Ramos (cell line): ENCODE measurements around the gene EPB41L4B.

ENCODE experiments used
- in situ Hi-C: fragments of 300-500 bp; cut with MboI; formaldehyde crosslinking; loops from one replicate; pipeline ENCODE4 v1.14.3; 2022; ENCODE audit warnings: low sequenced_read_pairs; ENCODE audit not compliant: unreplicated experiment

Gene EPB41L4B

DNA sequence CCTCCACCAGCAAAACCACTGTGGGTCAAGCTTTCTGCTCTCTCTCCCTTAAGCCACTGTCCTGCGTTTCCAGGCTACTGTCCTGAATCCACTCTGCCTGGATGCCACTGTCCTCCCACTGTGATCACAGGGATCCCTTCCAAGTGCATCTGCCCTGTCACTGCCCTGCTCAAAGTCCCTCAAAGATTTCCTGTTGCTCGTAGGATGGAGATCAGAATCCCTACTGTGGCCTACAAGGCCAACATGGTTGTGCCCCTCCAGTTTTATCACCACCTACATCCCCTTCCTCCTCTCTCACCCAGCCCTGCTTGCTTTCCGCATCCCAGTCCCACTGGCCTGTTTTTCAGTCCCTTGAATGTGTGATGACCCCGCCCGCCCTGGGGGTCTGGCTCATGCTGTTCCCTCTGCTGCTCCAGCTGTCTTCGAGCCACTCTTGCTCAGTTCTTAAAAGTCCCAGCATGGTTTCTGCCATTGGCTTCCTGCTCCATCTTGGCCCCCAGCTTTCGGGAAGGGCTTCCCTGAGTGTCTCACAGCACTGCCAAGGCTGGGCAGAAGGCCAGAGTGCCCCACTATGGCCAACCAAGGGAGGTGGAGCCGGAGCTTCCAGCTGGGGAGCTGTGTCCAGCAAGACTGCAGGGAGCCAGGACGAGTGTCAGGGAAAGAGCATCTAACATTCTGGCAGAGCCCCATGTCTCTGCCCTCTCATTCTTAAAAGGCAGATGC is 140.9 kb downstream of the EPB41L4B start:
- in situ Hi-C loops = no loop called here

DNA sequence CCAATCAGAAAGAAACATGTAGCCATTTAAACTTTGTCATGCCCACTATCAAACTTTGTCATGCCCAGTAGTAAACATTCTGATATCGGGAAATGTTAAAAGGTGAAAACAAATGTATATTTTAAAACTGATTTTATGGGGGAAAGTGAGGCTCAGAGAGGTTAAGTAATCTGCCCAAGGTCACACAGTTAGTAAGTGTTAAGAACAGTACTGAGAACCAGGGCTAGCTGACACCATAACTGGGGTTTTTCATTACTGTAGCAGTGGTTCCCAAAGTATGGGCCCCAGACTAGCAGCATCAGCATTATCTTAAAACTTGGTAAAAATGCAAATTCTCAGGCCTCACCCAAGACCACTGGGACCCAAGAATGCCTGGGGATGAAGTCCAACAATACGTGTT is 143.9 kb downstream of the EPB41L4B start:
- in situ Hi-C loops = no loop called here

DNA sequence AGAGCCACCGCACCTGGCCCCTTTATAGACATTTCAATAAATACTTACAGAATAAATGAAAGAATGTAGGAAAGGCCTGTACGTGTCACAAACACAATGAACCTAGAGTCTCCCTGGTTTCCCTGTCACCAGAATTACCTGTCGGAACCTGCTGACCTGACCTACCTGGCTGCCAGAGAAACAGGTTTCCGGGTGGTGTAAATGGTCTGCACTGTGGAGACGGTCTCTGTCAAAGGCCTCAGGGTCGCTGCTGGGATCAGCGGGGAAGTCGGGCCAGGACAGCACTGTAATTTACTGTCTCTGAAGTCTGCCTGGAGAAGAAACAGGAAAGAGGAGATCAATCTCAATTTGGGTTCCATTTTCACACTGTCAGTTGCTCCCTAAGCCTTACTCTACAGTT is 144.5 kb downstream of the EPB41L4B start:
- in situ Hi-C loops = no loop called here

DNA sequence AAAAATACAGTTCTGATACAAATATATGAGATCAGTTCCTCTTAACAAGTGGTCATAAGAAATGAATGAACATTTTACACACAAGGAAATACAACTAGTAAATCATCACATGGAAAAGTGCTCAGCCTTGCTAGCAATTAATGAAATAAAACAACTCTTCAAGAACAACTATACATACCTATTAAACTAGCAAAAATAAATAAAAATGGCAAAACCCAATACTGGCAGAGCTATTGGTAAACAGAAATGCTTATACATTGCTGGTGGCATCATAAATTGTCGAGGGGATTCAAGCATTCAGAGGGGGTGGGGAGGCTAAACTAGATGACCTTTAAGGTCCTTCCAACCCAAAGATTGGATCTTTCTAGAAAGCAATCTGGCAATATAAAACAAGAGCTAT is 147.9 kb downstream of the EPB41L4B start:
- in situ Hi-C loops = no loop called here

DNA sequence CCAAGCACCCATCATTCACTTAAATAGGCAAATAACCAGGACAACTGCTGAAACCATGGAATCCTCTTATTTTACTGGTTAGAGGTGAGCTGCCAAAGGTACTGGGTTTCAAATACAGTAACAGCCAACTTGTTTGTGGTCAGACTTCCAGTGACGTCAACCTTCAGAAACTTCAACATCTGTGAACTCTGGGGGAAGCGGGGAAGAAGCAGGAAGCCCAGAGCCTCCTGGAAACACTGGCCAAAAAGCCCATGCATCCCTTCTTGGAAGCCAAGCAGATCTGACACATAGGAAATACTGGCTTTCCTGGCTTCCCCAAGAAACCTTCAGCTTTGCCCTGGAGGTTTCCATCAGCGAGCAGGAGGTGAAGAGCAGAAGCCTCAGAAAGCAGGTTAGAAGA is 148.9 kb downstream of the EPB41L4B start:
- in situ Hi-C loops = no loop called here

DNA sequence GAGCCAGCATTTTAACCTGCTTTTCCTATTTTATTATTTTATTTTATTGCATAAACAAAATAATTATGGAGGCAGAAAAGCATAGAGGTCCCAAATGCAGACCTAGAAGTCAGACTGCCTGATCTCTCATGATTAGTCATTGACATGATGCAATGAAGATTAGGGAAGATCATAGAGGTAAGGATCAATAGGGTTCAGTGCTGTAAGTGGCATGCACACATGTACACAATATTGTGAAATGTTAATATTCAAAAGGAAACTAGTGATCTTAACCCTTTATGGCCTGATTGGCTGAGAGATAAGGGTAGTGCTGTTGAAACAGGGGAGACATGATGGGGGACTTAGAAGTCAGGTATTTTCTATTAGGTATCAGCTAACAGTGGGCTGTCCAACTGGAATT is 152.7 kb downstream of the EPB41L4B start:
- in situ Hi-C loops = no loop called here

DNA sequence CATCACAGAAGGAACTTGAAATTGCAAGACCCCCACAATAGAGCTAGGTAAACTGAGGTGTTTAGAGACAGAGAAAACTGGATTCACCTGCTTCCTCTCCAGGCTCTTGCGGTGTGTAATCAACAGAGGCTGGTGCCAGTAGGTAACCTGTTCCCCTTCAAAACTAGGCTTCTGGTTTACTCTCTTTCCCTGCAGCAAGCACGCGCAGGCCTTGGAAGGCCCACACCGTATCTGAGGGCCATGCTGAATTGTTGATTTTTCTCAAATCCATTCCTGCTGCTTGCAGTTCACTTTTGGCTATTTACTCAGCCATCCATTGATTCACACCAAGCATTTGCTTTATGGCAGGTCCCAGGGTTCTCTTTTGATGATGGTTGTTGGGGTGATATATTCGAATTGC is 153.1 kb downstream of the EPB41L4B start:
- in situ Hi-C loops = no loop called here

DNA sequence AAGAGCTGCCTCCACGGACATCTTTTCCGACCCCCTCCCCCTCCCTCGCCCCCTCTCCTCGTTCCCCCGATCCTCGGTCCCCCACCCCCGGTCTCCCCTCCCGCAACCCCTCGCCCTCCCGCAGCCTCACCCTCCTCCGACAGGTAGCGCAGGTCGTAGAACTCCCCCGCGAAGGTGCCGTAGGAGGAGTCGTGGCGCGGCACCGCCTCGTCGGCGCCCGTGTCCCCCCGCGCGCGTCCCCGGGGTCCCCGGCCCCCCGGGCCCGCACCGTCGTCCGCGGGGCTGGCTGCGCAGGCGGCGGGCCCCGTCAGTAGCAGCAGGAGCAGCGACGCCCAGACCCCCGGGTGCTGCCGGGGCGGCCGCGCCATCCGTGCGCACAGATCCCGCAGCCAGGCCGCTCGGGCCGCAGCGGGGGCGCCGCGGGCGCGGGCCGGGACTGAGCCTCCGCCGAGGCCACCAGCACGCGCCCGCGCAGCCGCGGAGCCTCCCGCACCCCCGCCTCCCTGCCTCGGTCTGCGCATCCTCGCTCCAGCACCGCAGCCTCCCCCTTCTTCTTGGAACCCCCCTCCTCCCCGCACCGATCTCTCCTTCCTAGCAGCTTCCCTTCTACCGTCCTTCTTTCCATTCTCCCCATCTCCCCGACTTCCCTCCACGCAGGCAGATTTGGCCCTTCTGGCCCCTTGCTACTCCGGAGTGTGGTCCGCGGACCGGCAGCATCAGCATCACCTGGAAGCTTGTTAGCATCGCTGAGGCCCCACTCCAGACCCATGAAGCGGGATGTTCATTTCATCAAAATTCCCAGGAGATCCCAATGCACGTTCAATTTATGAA is 153.9 kb downstream of the EPB41L4B start, which contains the start of gene FRRS1L:
Gene FRRS1L, minus strand, starts transcription at position 479 of the 831 bp plus-strand sequence. Its CDS starts 111 bp downstream, at position 368.
- in situ Hi-C loops = no loop called here

DNA sequence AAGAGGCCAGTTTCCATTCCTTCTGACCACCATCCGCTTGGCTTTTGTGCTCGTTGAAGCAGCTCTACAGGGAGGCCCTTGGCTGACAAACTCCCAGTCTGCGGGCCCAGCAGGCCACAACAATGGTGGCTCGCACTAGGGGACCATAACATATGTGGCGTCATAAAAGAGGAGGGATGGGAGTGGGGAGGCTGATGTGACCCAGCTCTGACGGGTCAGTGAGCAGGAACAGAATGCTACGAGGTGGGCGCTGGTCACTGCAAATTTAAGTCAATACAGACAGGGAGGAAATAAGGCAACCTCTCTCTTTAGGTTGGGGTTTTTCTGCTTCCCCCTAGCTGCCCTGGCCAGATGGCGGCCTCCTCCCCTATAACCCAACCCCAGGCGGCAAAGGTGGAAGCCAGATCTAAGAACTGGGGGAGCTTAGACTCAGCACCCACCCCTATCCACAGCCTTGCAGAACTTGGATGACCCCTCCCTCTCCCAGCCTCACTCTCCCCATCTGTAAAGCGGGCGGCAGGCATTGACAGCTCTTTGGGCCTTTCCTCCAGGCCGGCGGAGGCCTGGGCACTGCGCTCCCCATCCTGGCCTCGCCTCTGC is 154.6 kb downstream of the EPB41L4B start:
- in situ Hi-C loops = no loop called here

DNA sequence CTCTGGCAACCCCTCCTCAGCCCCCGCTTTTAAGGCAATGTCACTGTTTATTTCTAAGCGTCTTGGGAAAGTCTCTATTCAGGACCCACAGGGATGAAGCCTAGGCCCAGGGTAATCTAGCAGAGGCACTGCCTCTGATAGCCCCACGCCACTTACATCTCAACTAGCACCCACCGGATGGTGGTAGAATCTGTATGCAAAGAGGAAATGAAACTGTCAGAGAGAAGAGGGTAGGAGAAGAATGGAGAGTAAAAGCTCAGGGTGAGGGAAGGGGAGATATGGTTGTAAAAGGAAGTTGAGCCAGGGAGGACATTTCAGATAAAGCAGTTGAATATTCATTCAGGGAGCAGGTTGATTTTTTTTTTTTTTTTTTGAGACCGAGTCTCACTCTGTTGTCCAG is 156.8 kb downstream of the EPB41L4B start:
- in situ Hi-C loops = no loop called here

DNA sequence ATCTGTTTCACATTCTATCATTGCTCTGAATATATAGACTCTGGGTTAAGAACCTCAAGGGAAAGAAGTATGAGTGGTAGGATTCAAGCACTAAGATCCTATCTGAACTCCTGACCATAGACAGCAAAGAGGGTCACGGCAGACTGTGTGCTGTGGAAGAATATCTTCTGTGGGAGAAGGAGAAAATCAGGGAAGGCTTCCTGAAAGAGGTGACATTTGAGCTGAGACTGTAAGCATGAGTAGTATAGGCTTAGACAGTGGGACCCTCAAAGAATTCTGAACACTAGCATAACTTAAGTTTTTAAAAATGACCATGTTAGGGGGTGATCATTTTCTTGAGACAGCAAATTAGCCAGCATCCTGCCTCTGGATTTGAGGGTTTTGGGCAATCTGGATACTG is 157.7 kb downstream of the EPB41L4B start:
- in situ Hi-C loops = no loop called here

DNA sequence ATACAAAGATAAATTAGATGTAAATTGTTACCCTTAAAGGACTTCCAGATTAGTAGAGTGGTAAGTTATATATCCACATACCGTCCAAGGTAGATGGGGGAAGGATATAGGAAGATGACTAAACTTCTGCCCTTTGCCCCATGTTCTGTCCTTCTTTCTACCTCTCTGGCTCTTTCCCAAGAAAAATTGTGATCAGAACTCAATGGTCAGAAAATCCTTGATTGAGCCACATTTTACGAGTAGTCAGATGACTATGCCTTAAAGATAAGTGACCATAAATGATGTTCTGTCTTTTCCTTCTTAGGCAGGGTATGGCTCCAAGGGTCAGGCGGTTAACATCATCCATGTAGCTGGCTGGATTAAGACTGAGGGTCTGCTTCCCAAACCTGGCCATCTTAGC is 158.2 kb downstream of the EPB41L4B start:
- in situ Hi-C loops = no loop called here

DNA sequence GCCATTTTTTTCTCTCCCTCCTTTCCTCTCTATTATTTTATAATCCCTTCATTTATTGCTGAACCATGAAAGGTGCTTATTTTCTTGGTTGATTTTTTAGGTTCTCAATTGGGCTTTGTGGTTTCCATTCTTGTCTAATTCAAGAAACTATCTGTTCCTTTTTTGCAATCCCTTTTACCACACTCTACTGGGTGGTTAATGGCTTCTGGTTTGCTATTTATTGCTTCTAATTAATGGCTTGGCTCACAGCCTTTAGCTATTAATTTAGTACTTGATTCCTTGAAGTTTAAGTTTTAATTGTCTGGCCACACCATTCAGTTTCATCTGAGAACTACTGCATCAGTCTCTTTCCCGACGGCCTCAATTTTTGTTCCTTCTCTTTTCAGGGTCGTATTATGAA is 159.4 kb downstream of the EPB41L4B start:
- in situ Hi-C loops = no loop called here

DNA sequence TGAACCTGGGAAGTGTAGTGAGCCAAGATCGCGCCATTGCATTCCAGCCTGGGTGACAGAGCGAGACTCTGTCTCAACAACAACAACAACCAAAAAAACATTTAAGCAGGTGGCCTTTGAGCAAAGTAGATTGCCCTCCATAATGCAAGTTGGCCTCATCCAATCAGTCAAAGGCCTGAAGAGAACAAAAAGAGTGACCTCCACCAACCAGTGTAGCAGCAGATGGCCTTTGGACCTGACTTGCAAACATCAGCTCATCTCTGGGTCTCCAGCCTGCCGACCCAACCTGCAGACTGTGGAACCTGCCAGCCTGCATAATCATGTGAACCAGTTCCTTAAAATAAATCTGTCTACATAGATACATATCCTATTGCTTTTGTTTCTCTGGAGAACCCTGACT is 161.3 kb downstream of the EPB41L4B start:
- in situ Hi-C loops = no loop called here

DNA sequence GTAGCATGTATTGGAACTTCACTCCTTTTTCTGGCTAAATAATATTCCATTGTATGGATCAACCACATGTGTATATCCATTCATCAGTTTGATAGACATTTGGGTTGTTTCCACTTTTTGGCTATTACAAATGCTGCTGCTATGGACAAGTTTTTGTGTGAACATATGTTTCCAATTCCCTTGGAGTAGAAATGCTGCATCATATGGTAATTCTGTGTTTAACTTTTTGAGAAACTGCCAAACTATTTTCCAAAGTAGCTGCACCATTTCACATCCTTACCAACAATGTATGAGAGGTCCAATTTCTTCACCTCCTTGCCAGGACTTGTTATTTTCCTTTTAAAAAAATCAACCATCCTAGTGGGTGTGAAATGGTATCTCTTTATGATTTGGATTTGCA is 162.2 kb downstream of the EPB41L4B start:
- in situ Hi-C loops = no loop called here

DNA sequence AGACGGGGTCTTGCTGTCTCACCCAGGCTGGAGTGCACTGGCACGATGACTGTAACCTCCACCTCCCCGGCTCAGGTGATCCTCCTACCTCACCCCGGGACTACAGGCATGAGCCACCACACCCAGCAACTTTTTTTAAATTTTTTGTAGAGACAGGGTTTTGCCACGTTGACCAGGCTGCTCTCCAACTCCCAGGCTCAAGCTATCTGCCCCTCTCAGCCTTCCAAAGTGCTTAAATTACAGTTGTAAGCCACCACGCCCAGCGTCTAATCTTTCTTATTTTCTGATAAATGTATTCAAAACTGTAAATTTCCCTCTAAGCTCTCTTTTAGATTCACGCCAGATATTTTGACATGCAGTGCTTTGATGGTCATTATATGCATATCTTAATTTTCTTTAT is 164.2 kb downstream of the EPB41L4B start:
- in situ Hi-C loops = no loop called here

DNA sequence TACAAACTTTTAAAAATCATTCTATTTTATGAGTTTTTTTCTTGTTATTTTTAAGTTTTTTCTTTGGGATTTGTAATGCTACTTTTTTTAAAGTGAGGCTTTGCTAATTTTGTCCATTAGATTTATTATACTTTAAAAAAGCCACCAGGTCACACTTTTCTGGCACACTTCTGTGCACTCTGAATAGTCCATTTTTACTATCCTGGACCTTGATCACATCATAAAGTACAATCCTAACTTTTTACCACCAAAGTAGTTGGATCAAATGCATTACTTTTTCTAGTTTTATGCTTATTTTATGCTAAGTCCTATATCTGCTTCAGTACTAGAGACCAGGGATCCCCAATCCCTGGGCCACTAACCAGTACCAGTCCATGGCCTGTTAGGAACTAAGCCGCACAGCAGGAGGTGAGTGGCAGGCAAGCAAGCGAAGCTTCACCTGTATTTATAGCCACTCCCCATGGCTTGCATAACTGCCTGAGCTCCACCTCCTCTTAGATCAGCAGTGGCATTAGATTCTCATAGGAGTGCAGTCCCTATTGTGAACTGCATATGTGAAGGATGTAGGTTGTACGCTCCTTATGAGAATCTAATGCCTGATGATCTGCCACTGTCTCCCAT is 169.8 kb downstream of the EPB41L4B start:
- in situ Hi-C loops = no loop called here

DNA sequence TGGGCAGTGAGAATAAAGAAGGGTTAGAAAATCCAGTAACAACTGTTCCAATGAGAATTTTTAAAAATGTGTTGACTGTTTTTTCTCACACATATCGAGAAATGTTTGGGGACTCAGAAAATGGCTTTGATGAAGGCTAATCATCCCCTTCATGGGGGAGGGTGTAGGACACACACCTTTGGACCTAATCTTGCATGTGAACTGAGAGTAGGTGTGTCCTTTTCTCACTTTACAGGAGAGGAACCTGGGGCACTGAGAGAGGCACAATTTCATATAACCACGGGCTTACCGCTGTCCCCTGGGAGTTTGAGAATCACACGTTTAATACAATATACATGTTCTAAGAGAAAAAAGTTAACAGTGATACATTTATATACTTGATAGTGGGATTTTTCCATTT is 171.1 kb downstream of the EPB41L4B start:
- in situ Hi-C loops = no loop called here

DNA sequence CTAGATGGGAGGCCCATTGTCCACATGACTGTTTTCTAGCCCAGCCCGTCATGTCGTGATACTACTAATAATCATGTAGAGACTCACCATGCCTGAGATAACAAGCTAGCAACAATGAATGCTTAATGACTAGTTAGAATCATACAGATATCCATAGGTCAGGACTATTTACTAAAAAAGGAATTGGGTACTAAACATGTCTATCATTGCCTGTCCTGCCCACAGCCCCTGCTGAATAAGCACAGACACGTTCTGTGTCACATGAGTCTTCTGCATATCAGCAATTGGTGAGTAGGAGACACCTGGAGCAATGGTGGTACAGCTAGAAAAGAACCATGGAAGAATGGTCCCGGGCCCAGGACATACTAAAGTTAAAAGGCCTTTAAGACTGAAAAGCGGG is 171.8 kb downstream of the EPB41L4B start:
- in situ Hi-C loops = no loop called here

DNA sequence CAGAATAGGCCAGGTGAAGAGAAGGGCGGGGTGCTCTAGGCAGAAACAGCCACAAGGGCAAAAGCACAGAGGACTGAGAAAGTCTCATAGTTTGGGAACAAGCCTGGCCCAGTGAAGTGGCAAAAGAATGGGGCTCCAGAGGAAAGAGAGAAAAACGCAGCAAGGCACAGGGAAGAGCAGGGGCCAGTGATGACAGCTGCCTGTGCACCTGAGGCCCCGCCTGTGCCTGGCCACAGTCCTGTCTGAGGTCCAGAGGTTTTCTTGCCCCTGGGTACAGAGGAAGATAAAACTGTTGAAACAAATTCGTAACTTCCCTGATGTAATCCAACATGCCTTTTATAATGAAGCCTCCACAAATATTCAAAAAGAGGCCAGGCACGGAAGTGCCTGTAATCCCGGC is 175.8 kb downstream of the EPB41L4B start:
- in situ Hi-C loops = no loop called here
